ENCODE measurements around the gene PCSK2.

Gene PCSK2

GRCh38 chr20:17276101-17276500 is 49.3 kb downstream of the PCSK2 start:
- Histone ChIP-seq H3K27ac (no peak overlapping the region), H3K4me3 (ENCODE audit: low read depth, low read length) (no peak overlapping the region), H3K9me3 (ENCODE audit: severe bottlenecking) (no peaks in the 10 kb centered on the region), H3K36me3 (peaks cover 18% of the 10 kb centered on the region), H3K27me3 (ENCODE audit: insufficient read depth, low read depth, severe bottlenecking) (no peaks in the 10 kb centered on the region)
- no peak for DNase-seq
- no peak for TF ChIP-seq CTCF (IDR thresholded peaks at IDR 0.05; ENCODE audit: low read depth, low read length)

DNA sequence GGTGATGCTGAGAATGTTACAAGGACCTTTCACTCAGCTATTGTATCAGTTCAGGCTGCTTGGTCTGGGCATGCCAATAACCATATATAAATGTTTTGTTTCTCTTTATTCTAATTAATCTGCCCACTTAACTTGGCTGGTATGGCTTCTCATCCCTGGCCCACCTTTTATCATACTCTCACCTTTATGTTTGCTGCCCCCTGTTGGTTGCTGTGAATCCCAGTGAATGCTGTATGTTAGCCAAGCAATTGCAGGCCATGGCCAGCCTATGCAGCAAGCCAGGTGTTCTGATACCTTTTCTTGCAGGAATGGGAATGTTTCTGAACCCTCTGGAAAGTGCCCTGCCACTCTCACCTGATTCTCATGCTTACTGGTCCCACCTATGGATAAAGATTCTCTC is 54.6 kb downstream of the PCSK2 start:
- H3K4me3 ChIP-seq (ENCODE audit: low read depth, low read length) = no peak overlapping the region
- H3K36me3 ChIP-seq = no peaks in the 10 kb centered on the region; the same call in none of the 2 replicates
- H3K27ac ChIP-seq = peak overlapping the region; percentile 46; the same call in 1 of the 2 replicates
- H3K9me3 ChIP-seq (ENCODE audit: severe bottlenecking) = no peaks in the 10 kb centered on the region
- H3K27me3 ChIP-seq (ENCODE audit: insufficient read depth, low read depth, severe bottlenecking) = no peaks in the 10 kb centered on the region
- peak; percentile 67 for TF ChIP-seq CTCF (IDR thresholded peaks at IDR 0.05; ENCODE audit: low read depth, low read length)
- DNase-seq = peak; percentile 84

- Histone ChIP-seq H3K4me3 (ENCODE audit: low read depth, low read length) (no peak overlapping the region), H3K27me3 (ENCODE audit: insufficient read depth, low read depth, severe bottlenecking) (no peaks in the 10 kb centered on the region), H3K9me3 (ENCODE audit: severe bottlenecking) (no peaks in the 10 kb centered on the region), H3K36me3 (no peaks in the 10 kb centered on the region; the same call in none of the 2 replicates), H3K27ac (peak overlapping the region; percentile 46)
- peak; percentile 21 for DNase-seq
- no peak for TF ChIP-seq CTCF (IDR thresholded peaks at IDR 0.05; ENCODE audit: low read depth, low read length)
Observed at GRCh38 chr20:17282501-17282900, 55.7 kb downstream of the PCSK2 start.

- H3K27ac ChIP-seq = no peak overlapping the region
- no peak overlapping the region for H3K4me3 ChIP-seq (ENCODE audit: low read depth, low read length)
- peak; percentile 55 for TF ChIP-seq CTCF (IDR thresholded peaks at IDR 0.05; ENCODE audit: low read depth, low read length)
- H3K9me3 ChIP-seq (ENCODE audit: severe bottlenecking) = no peaks in the 10 kb centered on the region
- H3K36me3 ChIP-seq = peaks cover 20% of the 10 kb centered on the region
- peak; percentile 33 for DNase-seq
- H3K27me3 ChIP-seq (ENCODE audit: insufficient read depth, low read depth, severe bottlenecking) = no peaks in the 10 kb centered on the region
Observed at GRCh38 chr20:17287503-17287902, 60.7 kb downstream of the PCSK2 start.

- no peak for DNase-seq
- no peaks in the 10 kb centered on the region for H3K27me3 ChIP-seq (ENCODE audit: insufficient read depth, low read depth, severe bottlenecking)
- TF ChIP-seq CTCF (IDR thresholded peaks at IDR 0.05; ENCODE audit: low read depth, low read length) = no peak
- no peak overlapping the region for H3K27ac ChIP-seq
- no peak overlapping the region for H3K4me3 ChIP-seq (ENCODE audit: low read depth, low read length)
- no peaks in the 10 kb centered on the region for H3K9me3 ChIP-seq (ENCODE audit: severe bottlenecking)
- peaks cover 20% of the 10 kb centered on the region for H3K36me3 ChIP-seq
Observed at GRCh38 chr20:17287998-17288397, 61.2 kb downstream of the PCSK2 start.

DNA sequence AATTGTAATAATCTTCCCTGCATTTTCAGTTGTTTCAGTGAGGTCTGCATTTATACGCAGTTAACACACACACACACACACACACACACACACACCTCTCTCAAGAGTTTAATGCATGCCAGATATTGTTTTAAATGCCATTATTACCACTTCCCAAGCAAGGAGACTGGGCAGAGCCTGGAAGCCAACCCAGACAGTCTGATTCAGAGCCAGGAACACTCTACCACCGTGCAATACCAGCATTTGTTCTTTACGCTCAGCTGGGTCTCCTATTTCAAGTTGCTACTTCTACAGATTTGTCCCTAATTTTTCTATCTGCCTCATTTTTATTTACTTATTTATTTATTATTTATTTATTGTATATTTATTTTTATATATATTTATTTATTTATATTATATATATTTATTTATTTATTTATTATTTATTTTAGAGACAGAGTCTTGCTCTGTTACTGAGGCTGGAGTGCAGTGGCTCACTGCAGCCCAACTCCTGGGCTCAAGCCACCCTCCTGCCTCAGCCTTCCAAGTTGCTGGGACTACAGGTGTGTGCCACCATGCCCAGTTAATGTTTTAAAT is 68.4 kb downstream of the PCSK2 start:
- Histone ChIP-seq H3K27ac (no peak overlapping the region), H3K9me3 (ENCODE audit: severe bottlenecking) (no peaks in the 10 kb centered on the region), H3K36me3 (peaks cover 8% of the 10 kb centered on the region; the same call in 1 of the 2 replicates), H3K27me3 (ENCODE audit: insufficient read depth, low read depth, severe bottlenecking) (no peaks in the 10 kb centered on the region), H3K4me3 (ENCODE audit: low read depth, low read length) (no peak overlapping the region)
- no peak for TF ChIP-seq CTCF (IDR thresholded peaks at IDR 0.05; ENCODE audit: low read depth, low read length)
- DNase-seq = no peak
